SK-N-SH (cell line): ENCODE results near the gene DNPEP.

Experiments
- CTCF ChIP-seq: fragments of 200-600 bp; sonication (generic); IDR thresholded peaks from 2 replicates; pipeline ENCODE4 v1.6.1; 2017; ENCODE audit warnings: antibody characterized with exemption, mild to moderate bottlenecking, moderate library complexity
- EP300 ChIP-seq, 2 experiments: IDR thresholded peaks; 2 replicates each; pipeline versions ENCODE4 v1.4.0 to v1.6.1; 2012; ENCODE audit warnings: borderline replicate concordance in 1 of 2, low read depth in 1 of 2, low read length in 1 of 2
- FOXM1 ChIP-seq: IDR thresholded peaks from 2 replicates; pipeline ENCODE4 v1.4.0; 2012; ENCODE audit warnings: low read depth, mild to moderate bottlenecking
- IRF3 ChIP-seq: fragments of 150-350 bp; IDR thresholded peaks from 2 replicates; pipeline ENCODE4 v1.6.1; 2016; ENCODE audit warnings: mild to moderate bottlenecking, low read depth, low read length
- MXI1 ChIP-seq: IDR thresholded peaks from 2 replicates; pipeline ENCODE4 v1.6.1; 2012; ENCODE audit warnings: mild to moderate bottlenecking, low read depth, low read length, improper control_type of control experiment
- NRF1 ChIP-seq: IDR thresholded peaks from 2 replicates; pipeline ENCODE4 v1.6.1; 2012; ENCODE audit warnings: low read depth, mild to moderate bottlenecking, low read length
- POLR2AphosphoS5 ChIP-seq: IDR thresholded peaks from 2 replicates; pipeline ENCODE4 v1.6.1; 2012; ENCODE audit warnings: low read depth, low read length
- TAF1 ChIP-seq: IDR thresholded peaks from 2 replicates; pipeline ENCODE4 v1.6.1; 2012; ENCODE audit warnings: low read depth, mild to moderate bottlenecking, low read length, moderate library complexity, borderline replicate concordance
- TCF12 ChIP-seq: IDR thresholded peaks from 2 replicates; pipeline ENCODE4 v1.4.0; 2012
- TEAD4 ChIP-seq: IDR thresholded peaks from 2 replicates; pipeline ENCODE4 v1.4.0; 2012; ENCODE audit warnings: mild to moderate bottlenecking, borderline replicate concordance; ENCODE audit not compliant: insufficient read depth

GRCh38 chr2:219399716-219400478, 12.2 kb upstream of the DNPEP start:
- TF ChIP-seq TCF12: no peak
- TF ChIP-seq CTCF: no peak
- TF ChIP-seq IRF3: no peak
- TF ChIP-seq FOXM1: no peak
- TF ChIP-seq MXI1: no peak
- TF ChIP-seq EP300 (IDR thresholded peaks at IDR 0.05; ENCODE audit: borderline replicate concordance in 1 of 2, low read depth in 1 of 2, low read length in 1 of 2): no peak
- TF ChIP-seq POLR2AphosphoS5: no peak
- no peak for TF ChIP-seq TEAD4
- no peak for TF ChIP-seq NRF1
- TF ChIP-seq TAF1: no peak
